ENCODE measurements around the gene PKN1. TPM values are rescaled to one million over a fixed set of nuclear protein-coding genes. Genes with fewer than 3 reads are reported as not detected.
A peak's percentile ranks its signal among the peaks of the same experiment; 100 is the strongest.

PKN1 gene
- total and polyA plus RNA-seq, 2 of the 13 experiments (the other 11 are each of a cell fraction or from before 2014, with no cell fraction given), result 45.7 to 54.5 TPM

GRCh38 chr19:14495672-14496028 lies 62.5 kb downstream of the PKN1 start:
- no peaks in the 10 kb centered on the region for H3K36me3 ChIP-seq (replicated peaks in 1 of 2; ENCODE audit: control insufficient read depth in 1 of 2, insufficient read depth in 2 of 2, low read length in 2 of 2)
- DNase-seq (ENCODE audit: low spot score) (no peak), FAIRE-seq (no peak), ATAC-seq (no peak)
- ChIA-PET CTCF (ENCODE audit: low intra/inter-chr PET ratio, low total read pairs) (no interaction called here), POLR2A (interaction anchor here (0.9 to 8.5 kb wide), 5 partner anchors 17 to 76 kb away, joined by 3 to 123 read pairs (median 6); partner anchors contain the start of gene DNAJB1)
- H3K27ac ChIP-seq (ENCODE audit: extremely low read length, insufficient read depth, low read length), result peak overlapping the region; percentile 40
- in situ Hi-C loops (cut with HindIII; ENCODE audit: extremely low pct_ligation_motif_present, low pct_unique_long_range_greater_than_20kb) (no loop called here), intact Hi-C loops (cut with micrococcal nuclease; ENCODE audit: unreplicated experiment) (no loop called here)
- H3K27me3 ChIP-seq (ENCODE audit: control insufficient read depth in 1 of 2, insufficient read depth in 2 of 2, low read length in 2 of 2), result no peaks in the 10 kb centered on the region
- H3K4me2 ChIP-seq (ENCODE audit: low read depth, low read length), result peak overlapping the region; percentile 97
- no CpG with 5 or more reads among the region's 28 CpGs for WGBS (ENCODE audit: low lambda C conversion rate)
- no peaks in the 10 kb centered on the region for H3K9me3 ChIP-seq (ENCODE audit: low read length)
- no TSS peak for BruUV-seq (replicated peaks)
- H3K4me1 ChIP-seq (ENCODE audit: insufficient read depth, low read length), result peaks cover 37% of the 10 kb centered on the region
- peak overlapping the region; percentile 70 for H3K9ac ChIP-seq (ENCODE audit: insufficient read depth, low read depth, low read length)
- H2AFZ ChIP-seq (ENCODE audit: low read length), result no peak overlapping the region
- peak overlapping the region; percentile 84 to 88 (median 87) for H3K4me3 ChIP-seq (replicated peaks in 1 of 3; ENCODE audit: insufficient read depth in 1 of 3, low read depth in 2 of 3, low read length in 3 of 3)
- H4K20me1 ChIP-seq (ENCODE audit: insufficient read depth, low read length), result no peaks in the 10 kb centered on the region
- H3K79me2 ChIP-seq (ENCODE audit: insufficient read depth, low read length), result peaks cover 13% of the 10 kb centered on the region
- TF ChIP-seq, protein P1, sequence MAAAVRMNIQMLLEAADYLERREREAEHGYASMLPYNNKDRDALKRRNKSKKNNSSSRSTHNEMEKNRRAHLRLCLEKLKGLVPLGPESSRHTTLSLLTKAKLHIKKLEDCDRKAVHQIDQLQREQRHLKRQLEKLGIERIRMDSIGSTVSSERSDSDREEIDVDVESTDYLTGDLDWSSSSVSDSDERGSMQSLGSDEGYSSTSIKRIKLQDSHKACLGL (CRISPR knock-in tag; IDR thresholded peaks at IDR 0.05), result 0 out of 2 replicates have a peak, but pooled peaks have one; percentile 1
- TF ChIP-seq, protein P2, sequence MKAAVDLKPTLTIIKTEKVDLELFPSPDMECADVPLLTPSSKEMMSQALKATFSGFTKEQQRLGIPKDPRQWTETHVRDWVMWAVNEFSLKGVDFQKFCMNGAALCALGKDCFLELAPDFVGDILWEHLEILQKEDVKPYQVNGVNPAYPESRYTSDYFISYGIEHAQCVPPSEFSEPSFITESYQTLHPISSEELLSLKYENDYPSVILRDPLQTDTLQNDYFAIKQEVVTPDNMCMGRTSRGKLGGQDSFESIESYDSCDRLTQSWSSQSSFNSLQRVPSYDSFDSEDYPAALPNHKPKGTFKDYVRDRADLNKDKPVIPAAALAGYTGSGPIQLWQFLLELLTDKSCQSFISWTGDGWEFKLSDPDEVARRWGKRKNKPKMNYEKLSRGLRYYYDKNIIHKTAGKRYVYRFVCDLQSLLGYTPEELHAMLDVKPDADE (CRISPR knock-in tag; IDR thresholded peaks at IDR 0.05), result peak; percentile 51; the same call in 1 of the 2 replicates
- TF ChIP-seq PATZ1 (CRISPR knock-in tag; IDR thresholded peaks at IDR 0.05) (peak; percentile 37; the same call in 1 of the 2 replicates), ZNF768 (CRISPR knock-in tag; IDR thresholded peaks at IDR 0.05) (peak; percentile 27; the same call in 1 of the 2 replicates), ASH2L (IDR thresholded peaks at IDR 0.05; ENCODE audit: insufficient read length, low read depth, low read length) (peak; percentile 8), FOXC1 (CRISPR knock-in tag; IDR thresholded peaks at IDR 0.05; ENCODE audit: borderline replicate concordance) (peak; percentile 19; the same call in 1 of the 2 replicates), SMAD1 (CRISPR knock-in tag; IDR thresholded peaks at IDR 0.05; ENCODE audit: borderline replicate concordance, low read depth) (no peak), ZNF281 (CRISPR knock-in tag; IDR thresholded peaks at IDR 0.05; ENCODE audit: borderline replicate concordance) (0 out of 2 replicates have a peak, but pooled peaks have one; percentile 20)
- TF ChIP-seq, protein P3, sequence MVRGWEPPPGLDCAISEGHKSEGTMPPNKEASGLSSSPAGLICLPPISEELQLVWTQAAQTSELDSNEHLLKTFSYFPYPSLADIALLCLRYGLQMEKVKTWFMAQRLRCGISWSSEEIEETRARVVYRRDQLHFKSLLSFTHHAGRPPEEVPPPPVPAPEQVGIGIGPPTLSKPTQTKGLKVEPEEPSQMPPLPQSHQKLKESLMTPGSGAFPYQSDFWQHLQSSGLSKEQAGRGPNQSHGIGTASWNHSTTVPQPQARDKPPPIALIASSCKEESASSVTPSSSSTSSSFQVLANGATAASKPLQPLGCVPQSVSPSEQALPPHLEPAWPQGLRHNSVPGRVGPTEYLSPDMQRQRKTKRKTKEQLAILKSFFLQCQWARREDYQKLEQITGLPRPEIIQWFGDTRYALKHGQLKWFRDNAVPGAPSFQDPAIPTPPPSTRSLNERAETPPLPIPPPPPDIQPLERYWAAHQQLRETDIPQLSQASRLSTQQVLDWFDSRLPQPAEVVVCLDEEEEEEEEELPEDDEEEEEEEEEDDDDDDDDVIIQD (CRISPR knock-in tag; IDR thresholded peaks at IDR 0.05; ENCODE audit: low read depth), result no peak

Data from HepG2 (cell line).